SK-N-MC (cell line): ENCODE results near the gene OGFOD3.

ENCODE experiments used
- EZH2 ChIP-seq: fragments of 200-600 bp; sonication (generic); IDR thresholded peaks from one replicate; pipeline ENCODE4 v1.6.1; 2017; ENCODE audit warnings: antibody characterized with exemption
- FOXP2 ChIP-seq: optimal IDR thresholded peaks from 2 replicates; pipeline ENCODE3; 2011; ENCODE audit warnings: mild to moderate bottlenecking, moderate library complexity; ENCODE audit not compliant: insufficient read depth; ENCODE audit errors: extremely low read length, control extremely low read depth
- POLR2AphosphoS5 ChIP-seq: IDR thresholded peaks from 2 replicates; pipeline ENCODE4 v1.6.1; 2012; ENCODE audit warnings: mild to moderate bottlenecking, low read depth, low read length, borderline replicate concordance

DNA sequence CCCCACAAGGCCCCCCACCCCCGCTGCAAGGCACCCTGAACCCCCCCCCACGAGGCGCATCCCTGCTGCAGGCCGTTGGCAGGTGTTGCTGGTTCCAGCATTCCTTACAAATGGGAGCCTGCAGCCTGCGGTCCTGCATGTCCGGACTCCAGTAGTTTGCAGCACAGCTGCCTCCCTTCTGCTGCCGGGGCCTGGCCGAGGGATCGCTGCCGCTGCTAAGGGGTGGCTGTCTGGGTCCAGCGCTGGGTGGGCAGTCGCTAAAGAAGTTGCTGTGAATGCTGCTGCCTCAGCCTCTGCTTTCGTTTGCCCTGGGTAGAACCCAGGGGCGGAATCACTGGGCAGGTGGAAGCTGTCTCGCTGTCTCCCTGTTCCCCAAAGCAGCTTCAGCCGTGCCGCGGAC is 35.0 kb downstream of the OGFOD3 start:
- TF ChIP-seq EZH2 (no peak), POLR2AphosphoS5 (no peak), FOXP2 (no peak)
